HepG2 (cell line): Measurements from ENCODE around the gene MYADML2. TPM values are rescaled to one million over a fixed set of nuclear protein-coding genes. Genes with fewer than 3 reads are reported as not detected.

Experiments
- BCLAF1 ChIP-seq: fragments of 450-650 bp; IDR thresholded peaks from 2 replicates; pipeline ENCODE4 v1.6.1; 2017; ENCODE audit warnings: mild to moderate bottlenecking
- BRD4 ChIP-seq: sonication (generic); formaldehyde crosslinking; IDR thresholded peaks from 2 replicates; pipeline ENCODE4 v1.4.0; 2020; ENCODE audit warnings: missing genetic modification reagents
- KDM3A ChIP-seq: IDR thresholded peaks from 2 replicates; pipeline ENCODE4 v1.6.1; 2018; ENCODE audit warnings: low read depth, missing compliant biosample characterization
- MAF1 ChIP-seq: sonication (generic); formaldehyde crosslinking; IDR thresholded peaks from 2 replicates; pipeline ENCODE4 v1.5.0; 2020; ENCODE audit warnings: missing genetic modification reagents, borderline replicate concordance
- MED1 ChIP-seq: sonication (generic); formaldehyde crosslinking; IDR thresholded peaks from 2 replicates; pipeline ENCODE4 v1.4.0; 2020; ENCODE audit warnings: missing genetic modification reagents
- PAXIP1 ChIP-seq: sonication (generic); formaldehyde crosslinking; conservative IDR thresholded peaks from 2 replicates; pipeline ENCODE4 v1.4.0; 2020; ENCODE audit warnings: mild to moderate bottlenecking, missing genetic modification reagents, moderate library complexity
- POLR2AphosphoS2 ChIP-seq: IDR thresholded peaks from 2 replicates; pipeline ENCODE4 v1.6.1; 2011; ENCODE audit warnings: low read depth, low read length, improper control_type of control experiment
- SNAPC2 ChIP-seq: sonication (generic); formaldehyde crosslinking; IDR thresholded peaks from 2 replicates; pipeline ENCODE4 v1.8.1; 2022; ENCODE audit warnings: mild to moderate bottlenecking, missing genetic modification reagents
- SP140L ChIP-seq: sonication (generic); formaldehyde crosslinking; IDR thresholded peaks from 2 replicates; pipeline ENCODE4 v1.4.0; 2020; ENCODE audit warnings: missing genetic modification reagents, borderline replicate concordance
- TFAP4 ChIP-seq: sonication (generic); IDR thresholded peaks from 2 replicates; pipeline ENCODE4 v1.6.1; 2016; ENCODE audit warnings: low read depth, borderline replicate concordance
- ZBTB34 ChIP-seq: sonication (generic); formaldehyde crosslinking; IDR thresholded peaks from 2 replicates; pipeline ENCODE4 v1.8.0; 2022; ENCODE audit warnings: mild to moderate bottlenecking, missing genetic modification reagents
- ZNF142 ChIP-seq: sonication (generic); formaldehyde crosslinking; IDR thresholded peaks from 2 replicates; pipeline ENCODE4 v1.4.0; 2020; ENCODE audit warnings: missing genetic modification reagents
- ZNF569 ChIP-seq: sonication (generic); formaldehyde crosslinking; IDR thresholded peaks from 2 replicates; pipeline ENCODE4 v1.5.0; 2020; ENCODE audit warnings: mild to moderate bottlenecking, missing genetic modification reagents, moderate library complexity, borderline replicate concordance
- ZNF737 ChIP-seq: sonication (generic); formaldehyde crosslinking; IDR thresholded peaks from 2 replicates; pipeline ENCODE4 v1.5.0; 2020; ENCODE audit warnings: missing genetic modification reagents, mild to moderate bottlenecking, borderline replicate concordance
- polyA plus RNA-seq, 8 experiments: library from polyadenylated mRNA; depleted of rRNA in 3 of 8; stranded (reverse) in 7 of 8; unstranded in 1 of 8; fragments of >200 nt; fragmentation: Illumina TruSeq in 4 of 8; extraction: Trizol in 4 of 8; gene quantifications; 2 replicates each; pipeline versions ENCODE4 v1.2.1 to v1.2.3, GENCODE V29; 2011 to 2016; ENCODE audit warnings: low read depth in 4 of 8, missing spikeins in 1 of 8, mixed read lengths in 1 of 8; ENCODE audit not compliant: insufficient read depth in 1 of 8
- total RNA-seq, 5 experiments: library from RNA; depleted of rRNA; stranded (reverse); fragments of >200 nt; fragmentation: Illumina TruSeq; extraction: Trizol; gene quantifications; 2 replicates each; pipeline ENCODE4 v1.2.3, GENCODE V29; 2016; ENCODE audit warnings: low read depth in 1 of 5

MYADML2 gene
- total and polyA plus RNA-seq, 2 of the 13 experiments (the other 11 are each of a cell fraction or from before 2014, with no cell fraction given) = not detected

- no peak for TF ChIP-seq ZNF142 (CRISPR knock-in tag)
- TF ChIP-seq PAXIP1 = peak; percentile 72
- peak; percentile 67; the same call in 1 of the 2 replicates for TF ChIP-seq MAF1 (CRISPR knock-in tag)
- no peak for TF ChIP-seq POLR2AphosphoS2
- no peak for TF ChIP-seq SNAPC2
- no peak for TF ChIP-seq ZNF737 (CRISPR knock-in tag)
- TF ChIP-seq SP140L = no peak
- no peak for TF ChIP-seq BCLAF1
- no peak for TF ChIP-seq ZBTB34 (CRISPR knock-in tag)
- peak; percentile 74 for TF ChIP-seq MED1 (CRISPR knock-in tag)
- peak; percentile 98 for TF ChIP-seq TFAP4
- TF ChIP-seq BRD4 (CRISPR knock-in tag) = 0 out of 2 replicates have a peak, but pooled peaks have one; percentile 15
- TF ChIP-seq ZNF569 (CRISPR knock-in tag) = no peak
- no peak for TF ChIP-seq KDM3A
Measured at GRCh38 chr17:81926451-81927151, 20.4 kb downstream of the MYADML2 start (continued).
